H9 (cell line): Measurements from ENCODE around the gene RASGRF1. TPM values are rescaled to one million over a fixed set of nuclear protein-coding genes. Genes with fewer than 3 reads are reported as not detected.

ENCODE experiments used
- DNase-seq: peaks from one replicate; pipeline ENCODE4 v3.0.0-alpha.2; 2017
- H2AFZ ChIP-seq: one replicate; pipeline ENCODE4 v1.6.1; 2013; ENCODE audit warnings: mild to moderate bottlenecking, low read length, control low read depth, moderate library complexity
- H2AK5ac ChIP-seq: 2 replicates; pipeline ENCODE4 v1.6.1; 2013; ENCODE audit warnings: low read length, control low read depth, mixed read lengths; ENCODE audit not compliant: insufficient read length
- H2BK120ac ChIP-seq: one replicate; pipeline ENCODE4 v1.6.1; 2013; ENCODE audit warnings: low read depth, mild to moderate bottlenecking, low read length, control low read depth, inconsistent platforms; ENCODE audit not compliant: poor library complexity, severe bottlenecking
- H2BK12ac ChIP-seq: 2 replicates; pipeline ENCODE4 v1.6.1; 2013; ENCODE audit warnings: low read length, control low read depth, mixed read lengths, low read depth; ENCODE audit not compliant: insufficient read length
- H2BK15ac ChIP-seq: 2 replicates; pipeline ENCODE4 v1.6.1; 2013; ENCODE audit warnings: low read depth, low read length, control low read depth
- H2BK20ac ChIP-seq: one replicate; pipeline ENCODE4 v1.6.1; 2013; ENCODE audit warnings: low read depth, mild to moderate bottlenecking, low read length, control low read depth, inconsistent platforms; ENCODE audit not compliant: poor library complexity, severe bottlenecking
- H2BK5ac ChIP-seq: 2 replicates; pipeline ENCODE4 v1.6.1; 2013; ENCODE audit warnings: low read length, control low read depth, mixed read lengths; ENCODE audit not compliant: insufficient read length
- H3K14ac ChIP-seq: 2 replicates; pipeline ENCODE4 v1.6.1; 2013; ENCODE audit warnings: low read length, control low read depth; ENCODE audit not compliant: insufficient read depth
- H3K18ac ChIP-seq: 2 replicates; pipeline ENCODE4 v1.6.1; 2013; ENCODE audit warnings: low read depth, mild to moderate bottlenecking, mixed read lengths, low read length, control low read depth; ENCODE audit not compliant: insufficient read length
- H3K23ac ChIP-seq: 2 replicates; pipeline ENCODE4 v1.6.1; 2013; ENCODE audit warnings: low read length, control low read depth, mixed read lengths, low read depth; ENCODE audit not compliant: insufficient read length
- H3K23me2 ChIP-seq: 2 replicates; pipeline ENCODE4 v1.6.1; 2013; ENCODE audit warnings: low read depth, mild to moderate bottlenecking, mixed read lengths, low read length, control low read depth; ENCODE audit not compliant: insufficient read length, poor library complexity, severe bottlenecking
- H3K27ac ChIP-seq: 2 replicates; pipeline ENCODE4 v1.5.1; 2013; ENCODE audit warnings: low read length, control low read depth, mixed read lengths, low read depth; ENCODE audit not compliant: insufficient read length
- H3K27me3 ChIP-seq: 2 replicates; pipeline ENCODE4 v1.6.1; 2013; ENCODE audit warnings: low read length, control low read depth, inconsistent platforms; ENCODE audit not compliant: insufficient read depth
- H3K4ac ChIP-seq: 2 replicates; pipeline ENCODE4 v1.6.1; 2013; ENCODE audit warnings: low read depth, mild to moderate bottlenecking, control low read depth, inconsistent platforms, low read length, moderate library complexity
- H3K4me1 ChIP-seq: 2 replicates; pipeline ENCODE4 v1.6.1; 2013; ENCODE audit warnings: low read length, control low read depth, inconsistent platforms; ENCODE audit not compliant: insufficient read depth
- H3K4me2 ChIP-seq: 2 replicates; pipeline ENCODE4 v1.6.1; 2013; ENCODE audit warnings: low read length, control low read depth, mixed read lengths; ENCODE audit not compliant: insufficient read length, insufficient read depth
- H3K56ac ChIP-seq: 2 replicates; pipeline ENCODE4 v1.6.1; 2013; ENCODE audit warnings: low read depth, mild to moderate bottlenecking, mixed read lengths, low read length, control low read depth; ENCODE audit not compliant: insufficient read length
- H3K79me1 ChIP-seq: 2 replicates; pipeline ENCODE4 v1.6.1; 2013; ENCODE audit warnings: low read depth, mild to moderate bottlenecking, moderate library complexity, low read length, control low read depth, inconsistent platforms; ENCODE audit not compliant: insufficient read depth, poor library complexity, severe bottlenecking
- H3K79me2 ChIP-seq: 2 replicates; pipeline ENCODE4 v1.6.1; 2013; ENCODE audit warnings: low read length, control low read depth, inconsistent platforms; ENCODE audit not compliant: insufficient read depth
- H3K9ac ChIP-seq: 2 replicates; pipeline ENCODE4 v1.6.1; 2013; ENCODE audit warnings: low read length, control low read depth, mixed read lengths; ENCODE audit not compliant: insufficient read length; ENCODE audit errors: extremely low read depth
- H3K9me3 ChIP-seq: one replicate; pipeline ENCODE4 v1.6.1; 2013; ENCODE audit warnings: low read depth, low read length, inconsistent platforms; ENCODE audit not compliant: control insufficient read depth
- H3T11ph ChIP-seq: one replicate; pipeline ENCODE4 v1.6.1; 2013; ENCODE audit warnings: mild to moderate bottlenecking, low read length, control low read depth, inconsistent platforms
- H4K20me1 ChIP-seq: one replicate; pipeline ENCODE4 v1.6.1; 2013; ENCODE audit not compliant: control insufficient read depth, insufficient read length, insufficient read depth
- H4K5ac ChIP-seq: 2 replicates; pipeline ENCODE4 v1.6.1; 2013; ENCODE audit warnings: low read depth, mild to moderate bottlenecking, mixed read lengths, low read length, control low read depth; ENCODE audit not compliant: insufficient read length
- H4K8ac ChIP-seq: replicated peaks from 2 replicates; pipeline ENCODE4 v1.6.1; 2013; ENCODE audit warnings: low read length, control low read depth, mixed read lengths, low read depth; ENCODE audit not compliant: insufficient read length
- H4K91ac ChIP-seq: 2 replicates; pipeline ENCODE4 v1.6.1; 2013; ENCODE audit warnings: low read depth, mild to moderate bottlenecking, moderate library complexity, mixed read lengths, low read length, control low read depth; ENCODE audit not compliant: insufficient read length
- H3K27ac Mint-ChIP-seq, 3 experiments: 2 replicates in 2 of 3; 3 replicates in 1 of 3; pipeline ENCODE4 v1.8.0; 2020 to 2021; ENCODE audit warnings: mixed read lengths in 3 of 3, mild to moderate bottlenecking in 1 of 3, moderate library complexity in 1 of 3
- H3K27me3 Mint-ChIP-seq: 2 replicates; pipeline ENCODE4 v1.8.0; 2021; ENCODE audit warnings: low read depth, mild to moderate bottlenecking, moderate library complexity, mixed read lengths
- H3K36me3 Mint-ChIP-seq, 3 experiments: 2 replicates in 2 of 3; 3 replicates in 1 of 3; pipeline ENCODE4 v1.8.0; 2020 to 2021; ENCODE audit warnings: low read depth in 3 of 3, mixed read lengths in 3 of 3; ENCODE audit not compliant: insufficient read depth in 1 of 3
- H3K4me1 Mint-ChIP-seq, 2 experiments: 2 replicates each; pipeline ENCODE4 v1.8.0; 2020; ENCODE audit warnings: mixed read lengths in 2 of 2
- H3K4me3 Mint-ChIP-seq, 2 experiments: 2 replicates in 1 of 2; 3 replicates in 1 of 2; pipeline ENCODE4 v1.8.0; 2020 to 2021; ENCODE audit warnings: mild to moderate bottlenecking in 2 of 2, mixed read lengths in 2 of 2, moderate library complexity in 1 of 2
- H3K9me3 Mint-ChIP-seq, 2 experiments: 2 replicates in 1 of 2; 3 replicates in 1 of 2; pipeline ENCODE4 v1.8.0; 2020; ENCODE audit warnings: mild to moderate bottlenecking in 2 of 2, mixed read lengths in 2 of 2, moderate library complexity in 1 of 2
- CTCF ChIP-seq: fragments of 200-600 bp; sonication (generic); conservative IDR thresholded peaks from 3 replicates; pipeline ENCODE4 v1.8.0; 2021; ENCODE audit warnings: antibody characterized with exemption, mild to moderate bottlenecking
- WGBS: extraction: QIAGEN DNeasy Blood & Tissue Kit; methylation state at CpG from one replicate; pipeline ENCODE4 v1.1.7; 2013; ENCODE audit warnings: missing lambda C conversion rate, low lambda C conversion rate, mixed read lengths; ENCODE audit not compliant: insufficient read length; ENCODE audit errors: extremely low coverage; 5-methylcytosine and 5-hydroxymethylcytosine counted together
- total RNA-seq: library from RNA; stranded (reverse); gene quantifications from 2 replicates; pipeline ENCODE4 v1.2.1, GENCODE V29; 2021

RASGRF1 gene
- total RNA-seq, 1 experiment from 2014 or later: 0.48 TPM

- Histone ChIP-seq H3K56ac (no peak overlapping the region), H3K18ac (no peak overlapping the region), H3K23me2 (no peaks in the 10 kb centered on the region), H3K4me1 (no peaks in the 10 kb centered on the region; the same call in 1 of the 2 replicates), H3K79me2 (no peaks in the 10 kb centered on the region), H3K14ac (no peak overlapping the region), H2BK120ac (no peak overlapping the region), H4K8ac (no peak overlapping the region), H2AFZ (no peak overlapping the region), H3K9me3 (no peaks in the 10 kb centered on the region), H2BK15ac (no peak overlapping the region), H3K27me3 (no peaks in the 10 kb centered on the region), H3K4ac (no peak overlapping the region), H2BK5ac (no peak overlapping the region), H4K20me1 (no peaks in the 10 kb centered on the region), H3K23ac (no peak overlapping the region), H3K27ac (no peak overlapping the region), H2AK5ac (no peak overlapping the region), H3K4me2 (no peak overlapping the region), H2BK12ac (no peak overlapping the region), H2BK20ac (no peak overlapping the region), H4K91ac (no peak overlapping the region), H3K9ac (no peak overlapping the region), H3K79me1 (no peaks in the 10 kb centered on the region), H4K5ac (no peak overlapping the region), H3T11ph (no peak overlapping the region)
- H3K9me3 Mint-ChIP-seq: no peaks in the 10 kb centered on the region
- no peak overlapping the region for H3K27ac Mint-ChIP-seq
- no peaks in the 10 kb centered on the region; a peak in 1 of 7 replicates for H3K36me3 Mint-ChIP-seq
- DNase-seq: no peak
- H3K4me1 Mint-ChIP-seq: peaks cover 7 to 30% of the 10 kb centered on the region in 2 experiments; a peak in 3 of 4 replicates
- no peak for TF ChIP-seq CTCF
- H3K27me3 Mint-ChIP-seq: peaks cover 18% of the 10 kb centered on the region
- no CpG with 5 or more reads among the region's 7 CpGs for WGBS
- H3K4me3 Mint-ChIP-seq: no peak overlapping the region
These were observed 116.2 kb downstream of the RASGRF1 start for GRCh38 chr15:78974272-78974918.
